ENCODE measurements around the gene ARX. TPM values are rescaled to one million over a fixed set of nuclear protein-coding genes. Genes with fewer than 3 reads are reported as not detected.

Gene ARX
- total and polyA plus RNA-seq, 2 of the 8 experiments (the other 6 are each of a cell fraction or from before 2014, with no cell fraction given): not detected

GRCh38 chrX:25020905-25021449 is 5.2 kb upstream of the ARX start (continued):
- no peak for TF ChIP-seq BRCA1 (IDR thresholded peaks at IDR 0.05; ENCODE audit: low read depth, low read length)
- TF ChIP-seq TCF12 (IDR thresholded peaks at IDR 0.05; ENCODE audit: low read depth, low read length): no peak
- TF ChIP-seq RNF2 (IDR thresholded peaks at IDR 0.05; ENCODE audit: borderline replicate concordance, low read depth, low read length, missing control alignments, poor library complexity, severe bottlenecking): no peak
- TF ChIP-seq KDM4A (IDR thresholded peaks at IDR 0.05; ENCODE audit: low read depth, low read length, severe bottlenecking): no peak
- TF ChIP-seq USF2 (IDR thresholded peaks at IDR 0.05; ENCODE audit: low read length): no peak
- no peak for TF ChIP-seq SUZ12 (IDR thresholded peaks at IDR 0.05; ENCODE audit: low read length)
- no peak for TF ChIP-seq KDM5A (IDR thresholded peaks at IDR 0.05; ENCODE audit: low read length)
- no peak for TF ChIP-seq SAP30 (IDR thresholded peaks at IDR 0.05; ENCODE audit: insufficient read depth, insufficient replicate concordance, low read length)
- TF ChIP-seq, protein P1, sequence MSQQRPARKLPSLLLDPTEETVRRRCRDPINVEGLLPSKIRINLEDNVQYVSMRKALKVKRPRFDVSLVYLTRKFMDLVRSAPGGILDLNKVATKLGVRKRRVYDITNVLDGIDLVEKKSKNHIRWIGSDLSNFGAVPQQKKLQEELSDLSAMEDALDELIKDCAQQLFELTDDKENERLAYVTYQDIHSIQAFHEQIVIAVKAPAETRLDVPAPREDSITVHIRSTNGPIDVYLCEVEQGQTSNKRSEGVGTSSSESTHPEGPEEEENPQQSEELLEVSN (IDR thresholded peaks at IDR 0.05): no peak; the same call in 1 of the 2 replicates
